Epithelial cell of prostate (primary cell): Measurements from ENCODE around the gene STXBP5.
A peak's percentile ranks its signal among the peaks of the same experiment; 100 is the strongest.

ENCODE experiments used
- DNase-seq: peaks from one replicate; pipeline ENCODE4 v3.0.0-alpha.2; 2011; ENCODE audit warnings: low read depth, low spot score
- H3K27ac ChIP-seq: fragments of 450-650 bp; 2 replicates; pipeline ENCODE4 v1.5.1; 2017; ENCODE audit warnings: mild to moderate bottlenecking

STXBP5 gene

GRCh38 chr6:147282566-147282959 is 78.3 kb downstream of the STXBP5 start:
- no peak overlapping the region for H3K27ac ChIP-seq
- DNase-seq, result no peak

DNA sequence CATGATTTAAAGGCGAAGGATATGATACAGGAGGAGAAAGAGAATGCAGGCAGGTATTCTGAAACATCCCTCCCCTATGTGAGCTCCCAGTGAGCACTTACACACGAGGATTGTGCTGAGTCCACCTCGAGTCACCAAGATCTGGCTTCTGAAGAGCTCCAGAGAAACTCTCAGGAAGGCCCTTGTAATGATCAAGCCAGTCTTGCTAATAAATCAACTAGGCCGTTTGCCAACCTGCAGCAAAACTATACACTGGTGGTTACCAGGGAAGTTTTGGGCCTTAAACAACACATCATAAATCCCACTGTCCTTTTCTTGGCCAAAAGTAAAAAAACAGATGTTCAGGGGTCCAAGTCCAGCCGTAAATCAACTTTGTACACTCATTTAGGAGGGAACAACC is 79.2 kb downstream of the STXBP5 start:
- no peak for DNase-seq
- no peak overlapping the region for H3K27ac ChIP-seq

DNA sequence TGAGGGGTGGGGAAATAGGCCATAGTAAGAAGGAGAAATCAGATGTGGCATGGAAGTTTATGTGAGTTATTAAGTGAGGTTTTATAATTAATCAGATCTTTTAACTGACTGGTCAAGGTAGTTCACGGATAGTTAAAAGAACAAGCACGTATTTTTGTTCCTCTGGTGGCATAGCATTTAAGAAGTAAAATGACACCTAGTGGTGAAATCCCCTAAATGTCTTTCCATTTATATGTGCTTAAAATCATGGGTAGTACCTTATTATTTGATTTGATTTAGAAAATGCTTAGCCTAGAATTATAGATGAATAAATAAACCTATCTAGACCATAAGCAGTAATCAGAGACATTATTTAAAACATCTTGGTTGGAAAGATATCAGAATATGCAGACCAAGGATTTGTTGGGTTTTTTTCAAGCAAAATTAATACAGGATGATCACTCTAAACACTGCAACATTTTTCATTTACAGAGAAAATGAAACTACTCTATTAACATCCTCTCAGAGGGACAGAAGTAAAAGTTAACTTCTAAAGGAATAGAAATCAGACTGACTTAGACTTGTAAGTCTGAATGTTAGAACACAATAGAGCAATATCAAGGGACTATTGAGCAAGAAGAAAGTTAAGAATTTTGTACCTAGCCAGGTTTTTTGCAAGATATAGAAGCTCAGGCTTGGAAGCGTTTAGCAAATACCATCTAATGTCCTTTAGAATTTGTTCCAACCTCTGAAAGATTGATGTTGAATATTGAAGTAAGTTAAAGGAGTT is 81.1 kb downstream of the STXBP5 start:
- H3K27ac ChIP-seq, result no peak overlapping the region

GRCh38 chr6:147287869-147288271 is 83.7 kb downstream of the STXBP5 start:
- DNase-seq, result no peak
- H3K27ac ChIP-seq, result peak overlapping the region; percentile 15

More for the DNA sequence above, 81.1 kb downstream of the STXBP5 start:
- DNase-seq, result no peak

DNA sequence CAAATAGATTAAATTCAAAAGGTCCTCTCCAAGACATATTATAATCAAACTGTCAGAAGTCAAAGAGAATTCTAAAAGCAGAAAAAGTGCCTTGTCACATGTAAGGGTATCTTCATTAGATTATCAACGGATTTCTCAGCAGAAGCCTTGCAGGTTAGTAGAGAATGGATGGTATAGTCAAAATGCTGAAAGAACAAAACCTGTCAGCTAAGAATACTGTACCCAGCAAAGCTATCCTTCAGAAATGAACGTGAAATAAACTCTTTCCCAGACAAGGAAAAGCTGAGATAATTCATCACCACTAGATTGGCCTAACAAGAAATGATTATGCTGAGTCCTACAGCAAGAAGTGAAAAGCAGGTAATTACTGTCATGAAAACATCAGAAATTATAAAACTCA is 92.9 kb downstream of the STXBP5 start:
- no peak overlapping the region for H3K27ac ChIP-seq
- no peak for DNase-seq

- H3K27ac ChIP-seq, result no peak overlapping the region
- DNase-seq, result no peak
These were observed 93.6 kb downstream of the STXBP5 start for GRCh38 chr6:147297663-147298316.

DNA sequence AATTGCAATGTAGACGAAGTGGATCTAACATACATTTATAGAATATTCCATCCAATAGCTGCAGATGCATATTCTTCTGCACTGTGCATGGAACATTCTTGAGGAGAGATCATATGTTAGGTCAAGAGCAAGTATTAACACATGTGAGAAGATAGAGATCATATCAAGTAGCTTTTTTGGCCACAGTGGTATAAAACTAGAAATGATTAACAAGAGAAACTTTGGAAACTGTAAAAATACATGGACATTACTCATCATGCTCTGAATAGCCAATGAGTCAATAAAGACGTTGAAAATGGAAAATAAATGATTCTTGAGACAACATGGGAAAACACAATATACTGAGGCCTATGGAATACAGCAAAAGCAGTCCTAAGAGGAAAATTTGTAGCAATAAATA is 94.2 kb downstream of the STXBP5 start:
- no peak overlapping the region for H3K27ac ChIP-seq
- no peak for DNase-seq

DNA sequence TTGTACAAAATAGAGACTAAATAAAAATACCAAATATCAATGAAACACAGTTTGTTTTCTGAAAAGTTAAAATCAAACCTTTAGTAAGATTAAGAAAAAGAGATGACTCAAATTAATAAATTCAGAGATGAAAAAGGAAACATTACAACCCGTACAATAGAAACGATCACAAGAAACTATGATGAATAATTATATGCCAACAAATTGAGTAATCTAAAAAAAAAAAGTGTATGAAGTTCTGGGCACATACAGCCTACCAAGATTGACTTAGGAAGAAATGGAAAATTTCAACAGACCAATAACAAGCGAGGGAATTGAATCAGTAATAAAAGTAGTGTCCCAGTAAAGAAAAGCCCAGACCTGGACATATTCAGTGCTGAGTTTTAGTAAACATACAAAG is 94.8 kb downstream of the STXBP5 start:
- H3K27ac ChIP-seq, result no peak overlapping the region
- DNase-seq, result no peak

DNA sequence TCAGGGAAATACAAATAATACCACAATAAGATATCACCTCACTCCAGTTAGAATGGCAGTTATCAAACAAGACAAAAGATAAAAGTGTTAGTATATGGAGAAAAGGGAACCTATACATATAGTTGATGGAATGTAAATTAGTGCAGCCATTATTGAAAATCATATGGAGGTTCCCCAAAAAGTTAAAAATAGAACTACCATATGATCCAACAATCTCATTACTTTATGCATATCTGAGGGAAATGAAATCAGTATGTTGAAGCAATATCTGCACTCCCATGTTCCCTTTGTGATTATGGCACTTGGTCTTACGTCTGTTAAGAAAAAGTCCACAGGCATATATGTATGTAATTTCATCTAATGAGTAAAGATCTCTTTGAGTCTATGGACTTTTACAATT is 96.9 kb downstream of the STXBP5 start:
- no peak overlapping the region for H3K27ac ChIP-seq
- DNase-seq, result no peak

- no peak overlapping the region for H3K27ac ChIP-seq
- no peak for DNase-seq
These were observed 99.8 kb downstream of the STXBP5 start for GRCh38 chr6:147304016-147304415.

DNA sequence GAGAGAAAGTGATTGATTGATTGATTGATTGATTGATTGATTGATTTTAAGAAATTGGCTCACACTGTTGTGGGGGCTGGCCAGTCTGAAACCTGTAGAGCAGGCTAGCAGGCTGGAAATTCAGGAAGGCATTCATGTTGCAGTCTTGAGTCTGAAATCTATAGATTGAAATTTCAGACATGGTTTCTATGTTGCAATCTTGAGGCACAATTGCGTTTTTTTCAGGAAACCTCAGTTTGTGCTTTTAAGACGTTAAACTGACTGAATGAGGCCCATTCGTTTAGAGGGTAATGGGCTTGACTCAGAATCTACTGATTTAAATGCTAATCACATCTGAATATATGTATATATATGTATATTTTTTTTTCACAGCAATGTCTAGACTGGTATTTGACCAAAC is 106.3 kb downstream of the STXBP5 start:
- no peak overlapping the region for H3K27ac ChIP-seq
- DNase-seq, result no peak

GRCh38 chr6:147311218-147311617 is 107.0 kb downstream of the STXBP5 start:
- no peak for DNase-seq
- H3K27ac ChIP-seq, result no peak overlapping the region

GRCh38 chr6:147321260-147321659 is 117.0 kb downstream of the STXBP5 start:
- DNase-seq, result no peak
- H3K27ac ChIP-seq, result no peak overlapping the region

GRCh38 chr6:147322299-147323162 is 118.3 kb downstream of the STXBP5 start:
- H3K27ac ChIP-seq, result no peak overlapping the region
- DNase-seq, result no peak

GRCh38 chr6:147325557-147325956 is 121.3 kb downstream of the STXBP5 start:
- H3K27ac ChIP-seq, result no peak overlapping the region
- no peak for DNase-seq

DNA sequence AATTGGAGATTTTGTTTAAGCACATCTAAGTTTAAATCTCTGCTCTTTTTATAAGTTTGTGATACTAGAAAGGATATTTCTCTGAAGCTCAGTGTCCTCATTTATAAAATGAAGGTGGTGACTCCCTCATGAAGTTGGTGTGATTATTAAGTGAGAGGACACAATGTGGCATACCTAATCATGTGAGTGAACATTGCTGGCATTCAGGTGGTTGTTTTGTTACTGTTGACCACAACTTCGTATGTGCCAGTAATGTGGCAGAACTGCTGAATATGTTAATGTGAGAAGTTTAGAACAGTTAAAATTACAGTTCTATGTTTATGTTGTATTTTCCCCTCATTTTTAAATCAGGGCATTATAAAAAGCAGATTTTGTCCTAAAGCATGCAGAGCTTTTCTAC is 127.2 kb downstream of the STXBP5 start:
- H3K27ac ChIP-seq, result no peak overlapping the region
- no peak for DNase-seq

- H3K27ac ChIP-seq, result no peak overlapping the region
- no peak for DNase-seq
These were observed 133.7 kb downstream of the STXBP5 start for GRCh38 chr6:147337921-147338320.

DNA sequence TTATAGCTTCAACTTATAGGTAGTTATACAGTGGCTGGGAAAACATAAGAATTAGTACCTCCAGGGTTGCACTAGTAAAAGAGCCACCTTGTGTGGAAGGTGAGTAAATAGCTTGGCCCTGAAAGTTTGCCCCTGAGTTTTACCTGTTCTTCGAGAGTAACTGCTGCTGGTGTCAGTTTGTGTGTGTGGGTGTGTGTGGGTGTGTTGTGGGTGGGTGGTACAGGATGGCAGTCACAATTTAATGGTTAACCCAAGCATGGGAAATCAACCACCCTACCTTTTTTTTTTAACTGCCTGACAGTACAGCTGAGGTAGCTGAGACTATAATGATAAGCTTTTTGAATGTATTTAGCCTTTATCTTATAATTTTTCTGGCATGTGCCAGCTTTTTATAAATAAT is 137.3 kb downstream of the STXBP5 start:
- no peak for DNase-seq
- H3K27ac ChIP-seq, result no peak overlapping the region

GRCh38 chr6:147345902-147346301 is 141.7 kb downstream of the STXBP5 start:
- no peak overlapping the region for H3K27ac ChIP-seq
- no peak for DNase-seq

DNA sequence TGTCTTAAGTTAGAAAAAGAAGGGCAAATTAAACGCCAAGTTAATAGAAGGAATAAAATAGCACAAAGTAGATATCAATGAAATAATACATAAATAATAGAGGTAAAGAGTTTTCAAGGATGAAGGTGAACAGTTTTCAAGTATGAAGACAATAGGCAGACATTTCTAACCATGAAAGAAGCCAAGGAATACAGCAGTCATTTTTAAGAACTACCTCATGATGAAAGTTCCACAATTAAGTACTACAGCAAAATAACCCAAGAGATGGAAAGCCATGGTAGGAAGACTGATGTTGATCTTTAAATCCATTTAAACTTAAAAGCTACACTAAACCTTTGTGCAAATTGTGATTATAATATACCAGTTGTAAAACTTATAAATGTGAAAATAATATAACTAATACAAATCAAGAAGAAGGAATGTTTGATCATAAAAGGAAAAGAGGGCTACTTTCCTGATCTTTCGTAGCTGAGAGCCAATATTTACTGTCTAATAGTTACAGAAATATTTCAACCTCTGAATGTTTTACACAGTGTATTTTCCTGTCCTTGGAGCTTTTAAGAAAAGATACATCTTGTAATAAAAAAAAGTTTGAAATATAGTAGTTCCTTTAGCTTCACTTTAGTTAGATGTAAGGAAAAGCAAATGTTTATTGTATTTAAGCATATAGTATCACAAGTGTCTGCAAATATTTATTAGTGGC is 143.1 kb downstream of the STXBP5 start:
- H3K27ac ChIP-seq, result no peak overlapping the region
- no peak for DNase-seq
